Activated CD4-positive, alpha-beta T cell treated with anti-CD3 and anti-CD28 coated beads, Interleukin-2, amount 50 U/mL, for 16 hours (primary cell): ENCODE data around the gene FURIN.
"Not testable (repeated sequence)": the region's sequence is repeated elsewhere in the genome, so short reads cannot be mapped to it uniquely, and the experiment has no call there.

Experiments
- DNase-seq: peaks from one replicate; pipeline ENCODE4 v3.0.0-alpha.2; 2020

The FURIN gene

DNA sequence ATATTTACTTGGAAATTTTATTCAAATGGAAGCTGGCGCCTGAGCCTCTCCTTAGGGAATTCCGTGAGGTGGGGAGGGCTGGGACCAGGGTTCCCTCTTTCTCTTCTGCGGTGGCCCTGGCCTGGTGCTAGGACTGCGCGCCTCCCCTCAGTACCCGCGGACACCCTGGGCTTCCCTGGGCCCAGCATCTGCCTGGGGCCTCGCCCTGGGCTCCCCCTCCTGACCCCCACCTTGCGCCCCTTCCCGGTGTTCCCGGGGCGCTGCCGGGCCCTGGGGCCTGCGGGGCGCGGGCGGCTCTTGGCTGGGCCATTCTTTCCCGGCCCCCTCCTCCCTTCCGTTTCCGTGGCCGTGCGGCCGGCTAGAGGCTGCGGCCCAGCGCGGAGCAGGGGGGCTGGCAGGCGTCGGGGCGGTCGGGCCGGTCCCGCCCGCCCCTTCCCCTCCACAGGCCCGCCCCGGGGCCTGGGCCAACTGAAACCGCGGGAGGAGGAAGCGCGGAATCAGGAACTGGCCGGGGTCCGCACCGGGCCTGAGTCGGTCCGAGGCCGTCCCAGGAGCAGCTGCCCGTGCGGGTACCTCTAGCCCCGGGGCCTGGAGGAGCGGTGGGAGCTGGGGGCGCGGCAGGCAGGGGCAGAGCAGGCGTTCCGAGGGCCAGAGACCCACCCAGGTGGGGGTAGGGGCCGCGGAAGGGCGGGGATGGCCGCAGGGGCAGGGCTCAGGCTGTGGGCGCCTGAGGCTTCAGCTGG lies 15.8 kb downstream of the FURIN start, which contains the start of gene FES:
FES (plus strand) TSS at position 529 of the 743 bp plus-strand sequence. CDS start 542 bp downstream, outside the sequence.
- DNase-seq, result no peak

- no peak for DNase-seq
Measured at GRCh38 chr15:90884719-90885431, 16.5 kb downstream of the FURIN start.

- peak; percentile 84 for DNase-seq
Measured at GRCh38 chr15:90885432-90886290, 17.3 kb downstream of the FURIN start.

GRCh38 chr15:90886291-90886614 lies 17.9 kb downstream of the FURIN start:
- no peak for DNase-seq

- no peak for DNase-seq
Measured at GRCh38 chr15:90887037-90887481, 18.7 kb downstream of the FURIN start.

- no peak for DNase-seq
Measured at GRCh38 chr15:90889313-90889730, 20.9 kb downstream of the FURIN start.

DNA sequence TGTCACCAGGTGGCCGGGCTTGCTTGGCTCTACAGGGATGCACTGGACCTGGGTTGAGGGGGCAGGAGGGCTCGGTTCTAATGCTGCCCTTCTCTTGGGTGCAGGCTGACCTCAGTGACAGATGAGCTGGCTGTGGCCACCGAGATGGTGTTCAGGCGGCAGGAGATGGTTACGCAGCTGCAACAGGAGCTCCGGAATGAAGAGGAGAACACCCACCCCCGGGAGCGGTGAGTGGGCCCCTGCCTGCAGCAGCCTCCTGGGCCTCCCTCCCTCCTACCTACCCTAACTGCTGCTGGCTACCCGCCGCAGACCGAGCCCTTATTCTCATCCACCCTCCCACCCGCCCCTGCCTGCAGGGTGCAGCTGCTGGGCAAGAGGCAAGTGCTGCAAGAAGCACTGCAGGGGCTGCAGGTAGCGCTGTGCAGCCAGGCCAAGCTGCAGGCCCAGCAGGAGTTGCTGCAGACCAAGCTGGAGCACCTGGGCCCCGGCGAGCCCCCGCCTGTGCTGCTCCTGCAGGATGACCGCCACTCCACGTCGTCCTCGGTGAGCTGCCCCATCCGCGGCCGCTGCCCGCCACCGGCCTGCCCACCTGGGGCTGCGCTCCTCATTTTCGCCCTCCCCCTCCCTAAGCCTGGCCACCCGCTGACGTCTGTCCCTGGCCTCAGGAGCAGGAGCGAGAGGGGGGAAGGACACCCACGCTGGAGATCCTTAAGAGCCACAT lies 21.5 kb downstream of the FURIN start:
- DNase-seq, result no peak

GRCh38 chr15:90890839-90891238 lies 22.5 kb downstream of the FURIN start:
- no peak for DNase-seq

DNA sequence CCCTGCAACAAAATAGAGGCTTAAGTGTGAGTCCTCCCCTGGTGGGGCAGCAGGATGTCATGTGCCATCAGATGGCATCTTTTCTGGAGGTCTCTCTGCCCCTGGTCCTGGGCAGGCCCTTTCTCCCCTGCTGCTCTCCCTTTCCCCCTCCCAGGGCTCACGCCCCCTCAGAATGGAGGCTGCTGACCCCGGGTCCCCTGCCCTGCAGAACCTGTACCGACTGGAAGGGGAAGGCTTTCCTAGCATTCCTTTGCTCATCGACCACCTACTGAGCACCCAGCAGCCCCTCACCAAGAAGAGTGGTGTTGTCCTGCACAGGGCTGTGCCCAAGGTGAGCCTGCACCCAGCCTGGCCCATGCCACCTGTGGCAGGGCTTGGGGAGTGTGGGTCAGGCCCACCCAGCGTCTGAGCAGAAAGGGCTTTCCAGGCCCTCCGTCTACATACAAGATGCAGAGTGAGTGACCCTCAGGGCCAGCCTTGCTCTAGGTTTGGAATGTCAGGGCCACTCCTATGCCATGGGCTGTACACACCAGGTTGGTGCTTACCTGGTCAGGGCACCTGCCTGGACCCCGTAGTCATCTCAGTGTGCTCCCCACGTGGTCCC lies 23.1 kb downstream of the FURIN start:
- DNase-seq, result no peak

DNA sequence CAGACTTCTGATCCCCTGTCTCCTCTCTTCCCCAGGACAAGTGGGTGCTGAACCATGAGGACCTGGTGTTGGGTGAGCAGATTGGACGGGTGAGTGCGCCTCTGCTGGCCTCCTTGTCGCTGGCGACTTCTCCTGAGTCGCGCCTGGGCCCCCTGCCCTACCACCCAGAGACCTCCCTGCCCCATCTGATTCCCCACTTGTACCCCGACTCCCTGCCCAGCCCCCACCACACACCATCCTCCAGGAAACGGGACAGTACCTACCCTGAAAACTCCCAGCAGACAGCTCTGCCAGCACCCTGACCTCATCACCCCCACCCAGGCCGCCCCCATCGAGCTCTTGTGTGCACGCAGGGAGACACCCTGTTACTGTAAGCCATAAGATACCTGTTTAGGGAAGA lies 23.6 kb downstream of the FURIN start:
- no peak for DNase-seq

DNA sequence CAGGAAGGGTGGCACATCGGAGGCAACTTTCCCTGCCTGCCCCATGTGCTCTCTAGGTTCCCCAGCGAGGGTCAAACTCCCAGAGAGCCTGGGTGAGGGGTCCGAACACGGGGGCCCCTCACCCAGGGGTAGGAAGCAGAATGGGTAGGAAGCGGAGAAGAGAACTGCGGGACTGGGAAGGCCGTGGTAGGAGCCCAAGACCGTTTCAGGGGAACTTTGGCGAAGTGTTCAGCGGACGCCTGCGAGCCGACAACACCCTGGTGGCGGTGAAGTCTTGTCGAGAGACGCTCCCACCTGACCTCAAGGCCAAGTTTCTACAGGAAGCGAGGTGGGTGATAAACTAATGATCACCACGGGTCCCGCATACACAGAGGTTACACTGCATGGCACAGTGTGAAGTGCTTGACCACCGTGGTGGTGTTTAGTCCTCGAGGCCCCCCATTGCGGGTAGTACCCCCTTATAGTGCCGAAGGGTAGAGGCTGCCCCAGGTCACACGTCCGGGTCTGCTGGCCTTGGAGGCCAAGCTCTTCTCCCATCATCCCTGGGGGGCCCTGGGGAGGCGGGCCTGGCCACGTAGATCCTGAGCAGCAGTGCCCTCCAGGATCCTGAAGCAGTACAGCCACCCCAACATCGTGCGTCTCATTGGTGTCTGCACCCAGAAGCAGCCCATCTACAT lies 24.2 kb downstream of the FURIN start:
- DNase-seq, result no peak

- DNase-seq, result no peak
Measured at GRCh38 chr15:90893175-90894090, 25.0 kb downstream of the FURIN start.

- DNase-seq, result no peak
Measured at GRCh38 chr15:90895571-90896117, 27.3 kb downstream of the FURIN start.

DNA sequence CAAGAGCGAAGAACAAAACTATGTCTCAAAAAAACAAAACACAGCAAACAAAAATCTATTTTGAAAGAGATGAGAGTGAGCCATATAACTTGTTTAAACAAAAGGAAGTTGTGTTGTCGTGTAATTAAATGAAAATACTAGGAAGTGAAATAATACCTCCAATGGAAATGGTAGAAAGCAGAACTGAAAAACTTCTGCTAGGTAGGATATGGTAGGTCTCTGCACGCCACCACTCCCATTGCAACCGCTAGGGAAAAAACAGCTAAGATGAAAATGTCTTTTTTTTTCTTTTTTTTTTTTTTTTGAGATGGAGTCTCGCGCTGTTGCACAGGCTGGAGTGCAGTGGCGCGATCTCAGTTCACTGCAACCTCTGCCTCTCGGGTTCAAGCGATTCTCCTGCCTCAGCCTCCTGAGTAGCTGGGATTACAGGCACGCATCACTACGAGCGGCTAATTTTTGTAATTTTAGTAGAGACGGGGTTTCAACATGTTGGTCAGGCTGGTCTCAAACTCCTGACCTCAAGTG lies 28.8 kb downstream of the FURIN start:
- not testable (repeated sequence) for DNase-seq

DNA sequence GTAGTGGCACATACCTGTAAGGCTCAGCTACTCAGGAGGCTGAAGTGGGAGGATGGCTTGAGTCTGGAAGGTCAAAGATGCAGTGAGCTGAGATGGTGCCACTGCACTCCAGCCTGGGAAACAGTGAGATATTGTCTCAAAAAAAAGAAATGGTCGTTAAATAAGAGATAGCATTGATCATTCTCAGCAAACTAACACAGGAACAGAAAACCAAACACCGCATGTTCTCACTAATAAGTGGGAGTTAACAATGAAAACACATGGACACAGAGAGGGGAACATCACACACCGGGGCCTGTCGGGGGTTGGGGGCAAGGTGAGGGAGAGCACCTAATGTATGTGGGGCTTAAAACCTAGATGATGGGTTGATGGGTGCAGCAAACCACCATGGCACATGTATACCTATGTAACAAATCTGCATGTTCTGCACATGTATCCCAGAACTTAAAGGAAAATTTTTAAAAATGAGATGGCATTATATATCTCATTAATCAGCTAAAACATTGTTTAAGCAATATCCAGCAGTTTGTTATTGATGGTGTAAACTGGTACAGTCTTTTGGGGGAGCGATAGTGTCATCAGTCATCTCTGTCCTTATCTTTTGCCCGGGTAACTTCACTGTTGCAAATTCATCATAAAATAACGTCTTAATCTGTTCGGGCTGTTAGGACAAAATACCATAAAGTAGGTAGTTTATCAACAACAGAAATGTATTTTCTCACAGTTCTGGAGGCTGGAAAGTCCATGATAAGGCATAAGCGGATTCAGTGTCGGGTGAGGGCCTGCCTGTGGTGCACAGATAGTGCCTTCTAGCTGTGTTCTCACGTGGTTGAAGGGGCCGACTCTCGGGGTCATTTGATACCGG lies 33.0 kb downstream of the FURIN start:
- no peak for DNase-seq

DNA sequence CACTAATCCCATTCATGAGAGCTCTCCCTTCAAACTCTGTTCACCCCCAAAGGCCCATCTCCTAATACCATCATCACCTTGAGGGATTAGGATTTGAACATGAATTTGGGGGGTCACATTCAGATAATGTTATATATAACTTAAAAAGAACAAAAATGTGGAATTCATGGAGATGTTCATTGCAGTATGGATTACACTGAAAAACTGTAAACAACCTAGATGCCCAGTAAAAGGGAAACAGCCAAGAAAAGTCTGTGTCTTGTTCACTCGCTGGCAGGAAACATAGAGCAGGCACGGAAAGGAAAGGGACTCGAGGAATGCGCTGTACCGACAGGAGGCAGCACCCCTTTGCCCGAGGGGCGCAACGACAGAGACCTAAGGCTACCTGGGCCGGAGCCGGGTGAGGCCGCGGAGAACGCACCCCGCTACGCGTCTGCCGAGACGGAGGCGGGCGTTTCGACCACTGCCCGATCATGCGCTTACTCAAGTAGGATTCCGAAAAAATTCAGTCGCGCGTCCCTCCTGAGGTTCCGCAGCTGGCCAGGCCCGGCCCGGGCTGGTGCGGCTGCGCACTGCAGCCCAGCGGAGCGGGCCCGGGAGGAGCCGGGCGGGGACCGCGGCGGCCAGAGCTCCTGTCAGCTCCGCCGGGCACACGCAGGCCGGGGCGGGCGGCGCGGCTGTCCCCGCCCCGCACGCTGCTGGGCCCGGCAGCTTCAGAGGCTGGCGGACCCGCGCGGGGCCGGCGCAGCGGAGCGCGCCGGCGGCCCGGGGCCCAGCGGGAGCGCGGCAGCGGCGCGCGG lies 33.9 kb downstream of the FURIN start:
- peak; percentile 74 for DNase-seq

GRCh38 chr15:90902840-90903732 lies 34.7 kb downstream of the FURIN start, which contains the start of gene MAN2A2:
Gene MAN2A2 (plus strand): TSS chr15:90903302. CDS start chr15:90904208, 906 bp downstream.
- peak; percentile 83 for DNase-seq
